CD14-positive monocyte (primary cell): Measurements from ENCODE around the gene HM13. TPM values are rescaled to one million over a fixed set of nuclear protein-coding genes. Genes with fewer than 3 reads are reported as not detected.
A peak's percentile ranks its signal among the peaks of the same experiment; 100 is the strongest.

Experiments
- DNase-seq, 3 donors: peaks; one replicate each; pipeline ENCODE4 v3.0.0-alpha.2; 2011 to 2022
- H2AFZ ChIP-seq: 2 replicates; pipeline ENCODE4 v1.6.0; 2012; ENCODE audit warnings: mild to moderate bottlenecking, low read depth, low read length, inconsistent platforms; ENCODE audit not compliant: insufficient read depth, poor library complexity, severe bottlenecking
- H3K27ac ChIP-seq, 2 donors: 1 replicate in 1 of 2; 2 replicates in 1 of 2; pipeline ENCODE4 v1.5.1; 2012 to 2013; ENCODE audit warnings: low read length in 2 of 2, control low read depth in 1 of 2, inconsistent platforms in 1 of 2, low read depth in 1 of 2, mild to moderate bottlenecking in 1 of 2
- H3K27me3 ChIP-seq, 2 donors: one replicate each; pipeline versions ENCODE4 v1.6.0 to v1.6.1; 2011 to 2013; ENCODE audit warnings: low read length in 2 of 2; ENCODE audit not compliant: control insufficient read depth in 2 of 2, insufficient read depth in 2 of 2
- H3K36me3 ChIP-seq, 2 donors: replicated peaks in 1 of 2; 1 replicate in 1 of 2; 2 replicates in 1 of 2; pipeline versions ENCODE4 v1.5.1 to v1.6.1; 2012 to 2013; ENCODE audit warnings: low read length in 2 of 2, control low read depth in 1 of 2, inconsistent platforms in 1 of 2, mild to moderate bottlenecking in 1 of 2; ENCODE audit not compliant: insufficient read depth in 2 of 2, control insufficient read depth in 1 of 2
- H3K4me1 ChIP-seq, 2 donors: 1 replicate in 1 of 2; 2 replicates in 1 of 2; pipeline versions ENCODE4 v1.5.1 to v1.6.1; 2012 to 2013; ENCODE audit warnings: low read length in 2 of 2, control low read depth in 1 of 2, inconsistent platforms in 1 of 2, mild to moderate bottlenecking in 1 of 2, moderate library complexity in 1 of 2; ENCODE audit not compliant: insufficient read depth in 2 of 2, control insufficient read depth in 1 of 2
- H3K4me2 ChIP-seq: replicated peaks from 2 replicates; pipeline ENCODE3; 2012; ENCODE audit warnings: low read length, moderate library complexity, mild to moderate bottlenecking; ENCODE audit not compliant: poor library complexity, severe bottlenecking; ENCODE audit errors: extremely low read depth
- H3K4me3 ChIP-seq, 3 experiments: fragments of 200-600 bp in 1 of 3; sonication (generic) in 1 of 3; replicated peaks in 1 of 3; 1 replicate in 2 of 3; 2 replicates in 1 of 3; pipeline ENCODE4 v1.5.1; 2011 to 2013; ENCODE audit warnings: low read length in 3 of 3, mild to moderate bottlenecking in 3 of 3, control low read depth in 2 of 3, low read depth in 2 of 3, inconsistent platforms in 1 of 3, moderate library complexity in 1 of 3
- H3K79me2 ChIP-seq: 2 replicates; pipeline ENCODE4 v1.6.0; 2012; ENCODE audit warnings: mild to moderate bottlenecking, control low read depth, inconsistent platforms, low read length, moderate library complexity; ENCODE audit not compliant: insufficient read depth
- H3K9ac ChIP-seq: 2 replicates; pipeline ENCODE4 v1.6.0; 2017; ENCODE audit warnings: low read length, mild to moderate bottlenecking; ENCODE audit not compliant: insufficient read depth, poor library complexity, severe bottlenecking
- H3K9me3 ChIP-seq, 2 donors: replicated peaks in 1 of 2; 1 replicate in 1 of 2; 2 replicates in 1 of 2; pipeline versions ENCODE4 v1.5.1 to v1.6.1; 2012 to 2013; ENCODE audit warnings: low read length in 2 of 2, control low read depth in 1 of 2; ENCODE audit not compliant: control insufficient read depth in 1 of 2, insufficient read depth in 1 of 2
- H4K20me1 ChIP-seq: 2 replicates; pipeline ENCODE4 v1.6.0; 2012; ENCODE audit warnings: mild to moderate bottlenecking, low read length, control low read depth, moderate library complexity; ENCODE audit not compliant: insufficient read depth
- H3K27ac Mint-ChIP-seq, 7 donors: one replicate each; pipeline ENCODE4 v1.8.0; 2020; ENCODE audit warnings: mild to moderate bottlenecking in 7 of 7, mixed read lengths in 7 of 7, moderate library complexity in 6 of 7, inconsistent platforms in 2 of 7
- H3K27me3 Mint-ChIP-seq, 3 donors: one replicate each; pipeline ENCODE4 v1.8.0; 2021 to 2022; ENCODE audit warnings: low read depth in 3 of 3, mild to moderate bottlenecking in 3 of 3, mixed read lengths in 3 of 3, moderate library complexity in 3 of 3, inconsistent platforms in 1 of 3
- H3K36me3 Mint-ChIP-seq, 2 donors: one replicate each; pipeline ENCODE4 v1.8.0; 2020; ENCODE audit warnings: mixed read lengths in 2 of 2, inconsistent platforms in 1 of 2, mild to moderate bottlenecking in 1 of 2
- H3K4me1 Mint-ChIP-seq: one replicate; pipeline ENCODE4 v1.8.0; 2020; ENCODE audit warnings: mild to moderate bottlenecking, mixed read lengths
- H3K4me3 Mint-ChIP-seq, 2 donors: one replicate each; pipeline ENCODE4 v1.8.0; 2020; ENCODE audit warnings: mild to moderate bottlenecking in 2 of 2, mixed read lengths in 2 of 2, moderate library complexity in 1 of 2
- H3K9me3 Mint-ChIP-seq, 7 donors: one replicate each; pipeline ENCODE4 v1.8.0; 2020 to 2022; ENCODE audit warnings: mixed read lengths in 7 of 7, mild to moderate bottlenecking in 6 of 7, moderate library complexity in 6 of 7, inconsistent platforms in 2 of 7
- WGBS: methylation state at CpG from one replicate; pipeline ENCODE4 v1.1.5; 2013; ENCODE audit warnings: missing lambda C conversion rate; ENCODE audit not compliant: insufficient coverage; 5-methylcytosine and 5-hydroxymethylcytosine counted together
- intact Hi-C, 2 donors: fragments of 100-400 bp; cut with micrococcal nuclease; formaldehyde crosslinking; loops; one replicate each; pipeline versions ENCODE4 v1.15.0 to v1.15.1; 2023
- polyA plus RNA-seq, 3 donors: library from polyadenylated mRNA; depleted of rRNA in 1 of 3; unstranded in 2 of 3; stranded (reverse) in 1 of 3; fragments of 300-500 nt in 2 of 3; fragments of >200 nt in 1 of 3; fragmentation: Illumina TruSeq in 2 of 3; gene quantifications; 1 replicate in 2 of 3; 2 replicates in 1 of 3; pipeline ENCODE4 v1.2.3, GENCODE V29; 2012 to 2021
- TF ChIP-seq, protein P1 (sequence below): fragments of 200-600 bp; IDR thresholded peaks from one replicate; pipeline ENCODE4 v1.8.0; 2022; ENCODE audit warnings: antibody characterized with exemption, mild to moderate bottlenecking

HM13 gene
- polyA plus RNA-seq, 3 donors: 199 to 329 (median 320) TPM

DNA sequence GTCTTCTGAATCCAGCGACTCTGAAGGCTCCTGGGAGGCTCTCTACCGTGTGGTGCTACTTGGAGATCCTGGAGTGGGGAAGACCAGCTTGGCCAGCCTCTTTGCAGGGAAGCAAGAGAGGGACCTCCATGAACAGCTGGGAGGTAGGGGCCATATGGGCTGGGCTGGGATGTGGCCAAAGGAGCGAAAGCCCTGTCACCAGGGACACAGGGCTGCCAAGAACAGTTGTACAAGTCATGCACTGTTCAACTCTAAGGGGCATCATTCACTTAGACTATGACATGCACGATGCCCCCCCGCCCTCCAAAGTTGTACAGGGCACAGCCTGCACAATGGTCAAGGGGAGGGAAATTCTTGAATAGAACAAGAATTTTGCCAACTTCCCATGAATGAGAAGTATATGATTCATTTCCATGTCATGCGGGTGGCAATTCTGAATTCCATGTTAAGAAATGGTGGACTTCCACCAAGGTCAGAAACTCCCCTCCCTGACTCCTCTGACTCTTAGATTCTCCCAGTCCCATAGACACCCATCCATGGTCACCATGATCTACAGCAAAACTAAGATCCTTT lies 37.5 kb upstream of the HM13 start:
- H3K4me1 Mint-ChIP-seq: peaks cover 20% of the 10 kb centered on the region

DNA sequence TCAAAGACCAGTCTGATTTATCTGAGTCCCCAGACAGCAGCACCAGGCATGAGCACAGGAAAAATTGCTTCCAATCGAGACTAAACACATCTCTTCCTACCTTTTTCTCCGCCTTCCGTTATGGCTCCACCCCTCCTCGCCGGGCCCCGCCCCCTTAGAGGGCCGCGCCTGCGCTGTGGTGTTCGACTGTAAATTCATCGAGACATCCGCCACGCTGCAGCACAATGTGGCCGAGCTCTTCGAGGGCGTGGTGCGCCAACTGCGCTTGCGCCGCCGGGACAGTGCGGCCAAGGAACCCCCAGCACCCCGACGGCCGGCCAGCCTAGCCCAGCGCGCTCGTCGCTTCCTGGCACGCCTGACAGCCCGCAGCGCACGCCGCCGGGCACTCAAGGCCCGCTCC lies 30.2 kb upstream of the HM13 start:
- Histone ChIP-seq H3K79me2 (no peaks in the 10 kb centered on the region), H3K36me3 (no peaks in the 10 kb centered on the region), H3K4me3 (no peak overlapping the region), H3K9me3 (peaks cover 0 to 3% of the 10 kb centered on the region in 2 donors), H3K4me1 (peaks cover 4 to 8% of the 10 kb centered on the region in 2 donors), H3K27me3 (peaks cover 13 to 27% of the 10 kb centered on the region in 2 donors), H3K9ac (no peak overlapping the region), H4K20me1 (no peaks in the 10 kb centered on the region), H2AFZ (no peak overlapping the region), H3K4me2 (no peak overlapping the region), H3K27ac (no peak overlapping the region)
- intact Hi-C loops: no loop called here
- WGBS: 56% methylated on average over 36 of the region's 36 CpGs
- TF ChIP-seq, protein P1, sequence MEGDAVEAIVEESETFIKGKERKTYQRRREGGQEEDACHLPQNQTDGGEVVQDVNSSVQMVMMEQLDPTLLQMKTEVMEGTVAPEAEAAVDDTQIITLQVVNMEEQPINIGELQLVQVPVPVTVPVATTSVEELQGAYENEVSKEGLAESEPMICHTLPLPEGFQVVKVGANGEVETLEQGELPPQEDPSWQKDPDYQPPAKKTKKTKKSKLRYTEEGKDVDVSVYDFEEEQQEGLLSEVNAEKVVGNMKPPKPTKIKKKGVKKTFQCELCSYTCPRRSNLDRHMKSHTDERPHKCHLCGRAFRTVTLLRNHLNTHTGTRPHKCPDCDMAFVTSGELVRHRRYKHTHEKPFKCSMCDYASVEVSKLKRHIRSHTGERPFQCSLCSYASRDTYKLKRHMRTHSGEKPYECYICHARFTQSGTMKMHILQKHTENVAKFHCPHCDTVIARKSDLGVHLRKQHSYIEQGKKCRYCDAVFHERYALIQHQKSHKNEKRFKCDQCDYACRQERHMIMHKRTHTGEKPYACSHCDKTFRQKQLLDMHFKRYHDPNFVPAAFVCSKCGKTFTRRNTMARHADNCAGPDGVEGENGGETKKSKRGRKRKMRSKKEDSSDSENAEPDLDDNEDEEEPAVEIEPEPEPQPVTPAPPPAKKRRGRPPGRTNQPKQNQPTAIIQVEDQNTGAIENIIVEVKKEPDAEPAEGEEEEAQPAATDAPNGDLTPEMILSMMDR: no peak
- no peak overlapping the region for H3K4me3 Mint-ChIP-seq
- H3K4me1 Mint-ChIP-seq: peaks cover 11% of the 10 kb centered on the region
- no peaks in the 10 kb centered on the region for H3K36me3 Mint-ChIP-seq
- no peak overlapping the region for H3K27ac Mint-ChIP-seq
- H3K9me3 Mint-ChIP-seq: peaks cover 0 to 15% (median 5%) of the 10 kb centered on the region in 7 donors
- H3K27me3 Mint-ChIP-seq: peaks cover 30 to 49% (median 40%) of the 10 kb centered on the region in 3 donors
- DNase-seq: no peak

More for the DNA sequence above, 37.5 kb upstream of the HM13 start:
- Histone ChIP-seq H4K20me1 (no peaks in the 10 kb centered on the region), H3K27me3 (peaks cover 14 to 38% of the 10 kb centered on the region in 2 donors), H2AFZ (no peak overlapping the region), H3K4me3 (no peak overlapping the region), H3K4me1 (peaks cover 23 to 25% of the 10 kb centered on the region in 2 donors), H3K9ac (no peak overlapping the region), H3K4me2 (no peak overlapping the region), H3K36me3 (no peaks in the 10 kb centered on the region), H3K27ac (no peak overlapping the region), H3K9me3 (peaks cover 0 to 9% of the 10 kb centered on the region in 2 donors), H3K79me2 (no peaks in the 10 kb centered on the region)
- WGBS: 96% methylated on average over 4 of the region's 6 CpGs
- intact Hi-C loops: no loop called here
- Mint-ChIP-seq H3K27me3 (peaks cover 41 to 42% (median 42%) of the 10 kb centered on the region in 3 donors), H3K9me3 (peaks cover 0 to 6% (median 2%) of the 10 kb centered on the region in 7 donors), H3K27ac (no peak overlapping the region), H3K4me3 (peak overlapping the region in 1 of 2 donors; percentile 71), H3K36me3 (peaks cover 0 to 2% of the 10 kb centered on the region in 2 donors)
- DNase-seq: peak in 1 of 3 donors; percentile 20
- TF ChIP-seq, protein P1: no peak
